Endometrium (tissue), 2 donors: ENCODE data around the gene ARHGEF16.

Experiments
- FAIRE-seq: peaks from 2 replicates; lab custom pipeline; 2012; peaks lifted over from hg19 to GRCh38; lab: Jason Lieb, UNC
- donor health status: control.
- donor health status: control.

ARHGEF16 gene

DNA sequence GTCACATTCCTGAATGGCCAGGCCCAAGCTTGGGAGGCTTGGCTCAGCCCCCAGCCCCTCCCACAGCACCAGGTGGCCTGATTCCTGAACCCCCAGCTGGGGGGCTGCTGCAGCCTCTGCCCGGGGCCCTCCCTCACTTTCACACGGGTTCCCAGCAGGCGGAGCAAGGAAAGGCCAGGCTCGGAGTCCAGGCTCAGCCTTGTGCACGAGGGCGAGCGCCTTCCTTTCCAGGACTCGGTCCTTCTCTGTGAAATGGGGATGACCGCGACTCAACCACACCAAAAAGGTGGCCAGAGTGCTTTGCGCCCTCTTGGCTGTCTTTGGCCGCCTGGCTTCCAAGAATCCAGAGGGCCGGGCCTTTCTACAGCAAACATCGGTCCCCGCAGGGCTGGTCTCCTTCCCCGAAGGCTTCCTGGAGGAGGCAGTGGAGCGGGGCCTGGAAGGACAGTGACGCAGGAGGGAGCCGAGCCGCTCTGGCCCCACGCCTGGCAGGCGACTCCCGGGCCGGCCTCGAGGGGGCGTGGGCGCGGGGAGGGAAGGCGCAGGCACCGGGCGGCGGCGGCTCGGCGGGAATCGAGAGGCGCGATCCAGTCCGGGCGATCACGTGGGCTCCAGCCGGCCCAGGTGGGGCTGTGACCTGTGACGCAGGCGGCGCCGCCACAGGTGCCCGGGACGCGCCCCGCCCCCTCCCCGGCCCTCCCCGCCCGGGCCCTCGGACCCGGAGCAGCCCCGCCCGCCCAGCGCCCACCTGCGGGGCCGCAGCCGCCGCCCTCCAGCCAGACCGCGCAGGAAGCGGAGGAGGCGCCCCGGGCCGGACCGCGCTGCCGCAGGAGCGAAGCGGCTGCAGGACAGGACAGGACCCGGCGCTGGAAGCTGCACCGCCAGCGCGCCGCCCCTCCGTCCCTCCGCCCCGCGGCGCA is at the start of gene ARHGEF16:
Gene ARHGEF16, plus strand, starts transcription at position 775 of the 920 bp plus-strand sequence. CDS start 8,420 bp downstream, outside the sequence.
- no peak for FAIRE-seq

DNA sequence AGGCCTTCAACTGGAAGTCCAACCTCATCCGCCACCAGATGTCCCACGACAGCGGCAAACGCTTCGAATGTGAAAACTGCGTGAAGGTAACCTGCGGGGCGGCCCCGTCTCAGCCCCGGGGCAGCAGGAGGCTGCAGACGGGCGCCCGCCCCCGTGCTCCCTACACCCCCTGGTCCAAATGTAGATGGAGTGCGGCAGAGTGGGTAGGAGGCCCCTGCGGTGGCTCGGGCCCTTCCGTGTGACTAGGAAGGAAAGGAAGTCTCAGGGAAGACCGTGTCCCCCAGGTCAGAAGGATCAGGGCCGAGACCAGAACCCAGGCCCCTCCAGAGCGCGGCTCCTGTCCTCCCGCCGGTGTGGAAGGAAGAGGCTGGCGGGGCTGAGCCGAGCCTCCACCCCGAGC is 49.7 kb upstream of the ARHGEF16 start:
- FAIRE-seq, result no peak

DNA sequence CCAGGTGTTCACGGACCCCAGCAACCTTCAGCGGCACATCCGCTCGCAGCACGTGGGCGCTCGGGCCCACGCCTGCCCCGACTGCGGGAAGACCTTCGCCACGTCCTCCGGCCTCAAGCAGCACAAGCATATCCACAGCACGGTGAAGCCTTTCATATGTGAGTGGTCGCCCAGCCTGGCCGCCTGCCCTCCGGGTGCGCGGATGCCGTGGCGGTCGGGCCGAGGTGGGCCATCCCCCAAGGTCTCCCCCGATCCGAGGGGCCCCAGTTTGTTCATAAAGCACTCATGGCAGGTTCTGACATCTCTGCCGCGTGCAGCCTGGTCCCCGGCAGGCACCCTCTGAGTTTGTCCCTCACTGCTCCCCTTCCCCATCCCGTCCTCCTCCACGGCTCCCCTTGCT is 49.0 kb upstream of the ARHGEF16 start:
- FAIRE-seq, result no peak

DNA sequence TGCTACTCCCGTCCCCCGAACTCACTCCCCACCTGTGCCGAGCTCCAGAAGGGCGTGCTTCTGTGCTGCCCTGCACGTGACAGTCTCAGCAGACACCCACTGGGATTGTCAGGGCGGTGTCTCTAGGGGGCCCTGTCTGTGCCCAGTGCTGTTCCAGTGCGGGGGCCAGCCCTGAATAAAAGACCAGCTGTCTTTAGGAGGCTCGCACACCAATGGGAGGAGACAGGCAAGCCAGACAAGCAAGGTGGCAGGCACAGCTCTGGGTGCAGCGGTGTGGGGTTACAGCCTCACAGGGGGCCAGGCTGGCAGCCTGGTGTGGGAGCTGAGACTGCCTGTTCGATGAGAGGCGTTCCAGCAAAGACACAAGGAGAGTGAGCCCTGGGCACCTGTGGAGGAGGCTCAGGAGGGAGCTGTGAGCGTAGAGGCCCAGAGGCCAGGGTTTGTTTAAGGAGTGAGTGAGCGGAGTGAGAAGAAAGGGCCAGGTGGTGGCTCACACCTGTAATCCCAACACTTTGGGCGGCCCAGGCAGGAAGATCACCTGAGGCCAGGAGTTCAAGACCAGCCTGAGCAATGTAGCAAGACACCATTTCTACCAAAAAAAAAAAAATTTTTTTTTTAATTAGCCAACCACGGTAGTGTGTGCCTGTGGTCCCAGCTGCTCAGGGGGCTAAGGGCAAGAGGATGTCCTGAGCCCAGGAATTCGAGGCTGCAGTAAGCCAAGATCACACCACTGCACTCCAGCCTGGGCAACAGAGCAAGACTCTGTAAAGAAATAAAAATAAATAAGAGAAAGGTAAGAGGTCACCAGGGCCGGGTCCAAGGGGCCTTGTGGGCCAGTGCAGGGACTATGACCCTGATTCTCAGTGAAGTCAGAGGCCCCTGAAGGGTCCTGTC is 48.2 kb upstream of the ARHGEF16 start:
- FAIRE-seq, result no peak

DNA sequence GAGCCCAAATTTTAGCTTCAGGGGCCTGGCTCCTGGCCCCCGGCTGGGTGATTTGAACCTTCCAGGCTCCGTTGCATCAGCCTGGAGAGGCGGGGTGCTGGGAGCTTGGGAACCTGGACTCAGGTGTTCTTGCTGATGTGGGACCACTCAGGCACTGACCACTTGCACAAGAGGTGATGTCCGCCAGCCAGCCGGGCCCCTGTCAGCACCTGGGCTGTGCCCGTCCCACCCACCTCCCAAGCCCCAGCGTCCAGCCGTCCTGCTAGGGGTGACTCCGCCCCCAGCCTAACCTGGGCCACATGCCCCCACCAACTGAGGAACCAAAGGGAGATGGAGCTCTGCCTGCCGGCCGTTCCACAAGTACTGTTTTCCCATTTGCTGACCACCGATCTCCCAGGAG is 47.4 kb upstream of the ARHGEF16 start:
- no peak for FAIRE-seq

DNA sequence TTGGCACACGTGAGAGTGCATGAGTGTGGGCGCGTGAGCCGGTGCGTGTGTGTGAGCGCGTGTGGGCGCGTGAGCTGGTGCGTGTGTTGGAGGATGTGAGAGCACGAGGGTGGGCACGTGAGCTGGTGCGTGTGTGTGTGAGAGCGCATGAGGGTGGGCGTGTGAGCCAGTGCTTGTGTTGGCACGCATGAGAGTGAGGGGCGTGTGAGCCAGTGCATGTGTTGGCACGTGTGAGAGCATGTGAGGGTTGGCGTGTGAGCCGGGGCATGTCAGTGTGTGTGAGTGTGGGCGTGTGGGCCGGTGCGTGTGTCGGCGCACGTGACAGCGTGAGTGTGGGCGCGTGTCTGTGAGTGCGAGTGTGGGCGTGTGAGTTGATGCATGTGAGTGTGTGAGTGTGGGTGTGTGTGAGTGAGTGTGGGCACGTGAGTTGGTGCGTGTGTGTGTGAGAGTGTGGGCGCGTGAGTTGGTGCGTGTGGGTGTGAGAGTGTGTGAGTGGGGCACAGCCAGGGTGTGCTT is 45.7 kb upstream of the ARHGEF16 start:
- no peak for FAIRE-seq

DNA sequence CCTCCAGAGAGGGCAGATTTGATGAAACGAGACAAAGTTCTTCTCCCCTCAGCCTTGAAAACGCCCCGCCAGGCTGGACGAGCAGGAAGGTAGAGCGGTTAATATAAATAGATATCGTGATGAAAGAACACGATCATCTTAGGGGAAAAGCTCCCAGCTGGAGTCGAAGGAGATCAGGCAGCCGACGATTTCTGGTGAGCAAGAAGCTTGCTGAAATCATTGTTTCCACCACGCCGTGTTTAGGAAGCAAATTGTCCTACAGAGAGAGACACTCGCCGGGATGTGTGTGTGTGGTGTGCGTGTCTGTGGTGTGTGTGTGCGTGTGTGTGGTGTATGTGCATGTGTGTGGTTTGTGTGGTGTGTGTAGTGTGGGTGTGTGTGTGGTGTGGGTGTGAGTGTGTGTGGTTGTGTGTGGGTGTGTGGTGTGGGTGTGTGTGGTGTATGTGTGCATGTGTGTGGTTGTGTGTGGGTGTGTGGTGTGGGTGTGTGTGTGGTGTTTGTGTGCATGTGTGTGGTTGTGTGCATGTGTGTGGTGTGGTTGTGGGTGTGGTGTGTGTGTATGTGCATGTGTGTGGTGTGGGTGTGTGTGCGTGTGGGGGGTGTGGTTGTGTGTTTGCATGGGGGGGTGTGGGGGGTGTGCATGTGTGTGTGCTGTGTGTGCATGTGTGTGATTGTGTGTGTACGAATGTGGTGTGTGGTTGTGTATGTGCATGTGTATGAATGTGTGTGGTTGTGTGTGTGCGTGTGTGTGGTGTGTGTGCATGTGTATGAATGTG is 44.9 kb upstream of the ARHGEF16 start:
- no peak for FAIRE-seq

DNA sequence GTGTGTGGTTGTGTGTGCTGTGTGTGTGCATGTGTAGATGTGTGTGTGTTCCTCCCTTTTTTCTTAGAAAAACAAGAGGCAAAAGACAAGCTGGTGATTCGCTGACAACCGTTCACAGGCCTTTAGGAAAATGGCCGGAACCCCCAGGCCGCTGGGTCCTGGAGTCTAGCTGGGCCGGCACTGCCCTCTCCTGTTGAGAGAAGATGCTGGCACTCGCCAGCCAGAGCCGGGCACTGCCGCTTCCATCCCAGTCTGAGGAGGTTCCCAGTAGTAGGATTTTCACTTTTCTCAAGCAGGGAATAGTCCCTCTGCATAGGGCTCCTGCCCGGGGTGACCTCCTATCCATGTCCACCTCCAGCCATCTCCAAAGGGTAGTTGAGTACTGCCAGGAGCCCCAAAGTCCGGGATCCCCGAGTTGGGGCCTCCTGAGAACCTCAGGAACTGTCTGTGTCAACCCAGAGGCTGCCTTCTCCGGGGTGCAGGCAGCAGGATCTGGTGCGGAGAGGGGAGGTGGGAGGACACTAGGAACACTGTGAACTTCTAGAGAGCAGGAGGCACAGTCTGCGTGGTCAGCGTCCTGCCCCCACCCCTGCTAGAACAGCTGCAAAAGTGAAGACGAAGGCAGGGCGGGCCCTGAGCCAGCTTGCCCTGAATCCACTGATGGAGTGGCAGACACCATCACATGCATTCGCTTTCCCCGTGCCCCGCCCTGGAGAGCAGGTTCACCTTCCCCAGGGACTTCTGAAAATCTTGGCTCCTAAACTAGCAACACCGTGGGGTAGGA is 44.1 kb upstream of the ARHGEF16 start:
- no peak for FAIRE-seq

DNA sequence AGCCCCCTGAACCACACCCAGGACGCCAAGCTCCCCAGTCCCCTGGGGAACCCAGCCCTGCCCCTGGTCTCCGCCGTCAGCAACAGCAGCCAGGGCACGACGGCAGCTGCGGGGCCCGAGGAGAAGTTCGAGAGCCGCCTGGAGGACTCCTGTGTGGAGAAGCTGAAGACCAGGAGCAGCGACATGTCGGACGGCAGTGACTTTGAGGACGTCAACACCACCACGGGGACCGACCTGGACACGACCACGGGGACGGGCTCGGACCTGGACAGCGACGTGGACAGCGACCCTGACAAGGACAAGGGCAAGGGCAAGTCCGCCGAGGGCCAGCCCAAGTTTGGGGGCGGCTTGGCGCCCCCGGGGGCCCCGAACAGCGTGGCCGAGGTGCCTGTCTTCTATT is 42.7 kb upstream of the ARHGEF16 start:
- no peak for FAIRE-seq

DNA sequence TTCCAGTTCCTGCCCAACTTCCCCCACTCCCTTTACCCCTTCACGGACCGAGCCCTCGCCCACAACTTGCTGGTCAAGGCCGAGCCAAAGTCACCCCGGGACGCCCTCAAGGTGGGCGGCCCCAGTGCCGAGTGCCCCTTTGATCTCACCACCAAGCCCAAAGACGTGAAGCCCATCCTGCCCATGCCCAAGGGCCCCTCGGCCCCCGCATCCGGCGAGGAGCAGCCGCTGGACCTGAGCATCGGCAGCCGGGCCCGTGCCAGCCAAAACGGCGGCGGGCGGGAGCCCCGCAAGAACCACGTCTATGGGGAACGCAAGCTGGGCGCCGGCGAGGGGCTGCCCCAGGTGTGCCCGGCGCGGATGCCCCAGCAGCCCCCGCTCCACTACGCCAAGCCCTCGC is 42.1 kb upstream of the ARHGEF16 start:
- FAIRE-seq, result no peak

DNA sequence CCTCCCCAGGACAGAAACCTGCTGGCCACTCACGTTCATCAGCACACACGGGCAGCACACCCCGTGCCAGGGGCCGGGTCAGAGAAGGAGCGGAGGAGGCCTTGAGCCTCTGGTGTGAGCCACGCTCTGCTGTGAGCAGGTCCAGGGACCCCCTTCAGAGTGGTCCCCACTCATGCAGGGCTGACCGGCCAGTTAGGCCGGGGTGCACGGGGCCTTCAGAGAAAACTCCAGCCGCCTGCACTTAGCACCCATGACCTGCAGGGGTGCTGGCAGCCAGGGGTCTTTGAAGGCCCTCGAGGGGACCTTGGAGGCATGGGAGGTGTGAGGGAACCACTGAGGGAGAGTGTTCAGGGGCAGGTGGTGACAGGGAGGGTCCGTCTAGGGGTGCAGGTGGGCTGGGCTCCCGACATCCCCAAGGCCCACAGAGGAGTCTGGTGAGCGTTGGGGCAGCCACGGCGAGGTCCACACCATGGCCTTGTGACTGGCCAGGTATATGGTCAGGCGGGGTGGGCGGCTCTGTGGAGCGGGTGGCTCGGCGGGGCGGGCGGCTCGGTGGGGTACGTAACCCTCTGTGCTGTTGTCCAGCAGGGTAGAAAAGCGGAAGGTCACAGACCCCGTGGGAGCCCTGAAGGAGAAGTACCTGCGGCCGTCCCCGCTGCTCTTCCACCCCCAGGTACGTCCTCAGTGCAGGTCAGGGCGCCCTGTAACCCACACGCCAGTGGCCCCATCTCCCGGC is 40.3 kb upstream of the ARHGEF16 start:
- no peak for FAIRE-seq

DNA sequence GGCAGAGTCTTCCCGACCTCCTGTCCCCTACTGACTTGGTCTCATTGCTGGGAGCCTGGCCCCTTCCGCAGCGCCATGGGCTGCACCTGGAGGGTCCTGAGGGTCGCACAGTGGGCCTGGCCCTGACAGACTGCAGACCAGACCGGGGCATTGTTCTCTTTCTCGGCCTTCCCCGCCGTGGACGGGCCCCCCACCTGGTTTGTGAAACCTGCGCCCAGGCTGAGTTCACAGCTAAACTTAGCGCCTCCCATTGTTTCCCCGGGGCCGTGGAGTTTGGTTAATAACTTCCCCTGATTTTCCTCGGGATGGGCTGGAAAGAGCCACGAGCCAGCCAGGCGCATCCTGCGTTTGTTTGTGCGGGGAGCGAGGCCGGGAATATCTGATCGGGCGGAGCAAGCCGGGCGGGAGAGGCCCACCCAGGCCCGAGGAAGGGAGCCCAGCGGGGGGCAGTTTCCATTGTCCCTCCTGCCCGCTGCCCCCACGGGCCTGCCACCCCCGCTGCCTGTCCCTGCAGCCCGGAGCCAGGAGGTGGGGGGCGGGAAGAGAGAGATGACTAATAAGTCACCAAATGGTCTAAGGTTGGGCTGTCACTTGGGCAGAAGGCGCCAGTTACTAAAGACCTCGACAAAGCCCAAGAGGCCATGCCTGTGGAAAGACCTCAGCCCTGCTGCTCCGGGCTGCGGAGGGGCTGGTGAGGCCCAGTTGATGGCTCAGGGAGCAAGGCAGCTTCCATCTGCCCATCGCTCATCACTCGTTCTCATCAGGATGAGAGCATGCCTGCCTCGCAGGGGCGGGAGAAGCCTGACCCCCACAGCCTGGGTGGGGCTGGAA is 39.0 kb upstream of the ARHGEF16 start:
- no peak for FAIRE-seq

DNA sequence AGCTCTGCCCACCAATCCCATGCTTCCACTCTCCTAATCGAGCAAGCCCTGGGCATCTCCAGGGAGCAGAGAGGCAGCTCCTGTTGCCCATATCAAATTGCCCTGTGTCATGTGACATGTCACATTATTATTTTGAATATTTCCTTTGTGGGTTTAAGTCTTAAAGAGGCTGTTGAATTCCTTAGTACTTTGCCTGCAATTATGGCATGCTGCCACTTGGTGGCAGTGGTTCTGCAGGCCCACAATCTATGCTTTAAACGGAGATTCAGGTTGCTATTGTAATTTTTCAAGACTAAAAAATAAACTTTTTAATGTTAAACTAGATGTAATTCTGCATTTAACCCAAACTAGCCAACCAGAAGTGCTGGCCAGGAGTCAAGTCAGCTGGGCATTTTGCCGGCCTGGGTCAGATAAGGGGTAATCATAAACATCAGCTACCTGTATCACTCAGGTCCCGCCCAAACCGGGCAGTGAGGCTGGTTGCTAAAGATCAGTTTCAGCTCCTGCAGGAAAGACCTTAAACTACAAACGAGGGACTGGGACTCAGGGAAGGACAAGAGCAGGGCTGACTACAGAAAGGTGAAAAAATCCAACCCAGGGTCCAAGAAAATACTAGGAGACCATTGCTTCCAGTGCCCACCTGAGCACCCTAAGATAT is 37.3 kb upstream of the ARHGEF16 start:
- FAIRE-seq, result no peak

DNA sequence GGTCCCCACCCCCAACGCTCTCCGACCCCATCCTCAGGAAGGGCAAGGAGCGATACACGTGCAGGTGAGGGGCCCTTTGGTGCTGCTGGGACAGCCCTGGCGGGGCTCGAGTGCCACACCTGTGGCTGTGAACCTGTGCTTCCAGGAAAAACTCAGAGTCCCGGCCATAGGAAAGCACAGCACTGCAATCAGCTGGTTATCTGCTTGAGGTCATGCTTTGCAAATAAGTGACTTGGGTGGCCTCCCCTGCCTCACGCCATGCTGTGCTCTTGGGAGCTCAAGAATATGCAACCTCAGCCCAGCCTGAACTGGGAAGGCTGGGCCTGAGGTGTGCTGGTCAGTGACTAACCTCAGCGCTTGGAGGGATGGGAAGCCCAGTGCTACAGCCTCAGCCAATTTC is 36.5 kb upstream of the ARHGEF16 start:
- no peak for FAIRE-seq

DNA sequence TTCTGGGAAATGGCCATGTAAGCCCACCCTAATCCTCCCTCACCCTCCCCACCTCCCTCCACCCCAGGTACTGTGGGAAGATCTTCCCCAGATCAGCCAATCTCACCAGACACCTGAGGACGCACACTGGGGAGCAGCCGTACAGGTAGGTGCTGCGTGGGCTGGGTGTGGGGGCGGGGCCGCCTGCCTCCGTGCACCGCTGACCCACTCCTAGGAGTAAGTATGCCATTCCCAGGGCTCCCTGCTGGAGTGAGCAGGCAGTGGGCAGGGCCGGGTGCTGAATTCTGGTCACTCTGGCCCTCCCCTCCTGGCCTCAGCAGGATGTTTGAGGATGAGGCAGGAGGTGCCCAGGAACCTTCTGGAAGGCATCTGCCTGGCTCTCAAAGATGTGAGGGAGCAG is 35.9 kb upstream of the ARHGEF16 start:
- no peak for FAIRE-seq

DNA sequence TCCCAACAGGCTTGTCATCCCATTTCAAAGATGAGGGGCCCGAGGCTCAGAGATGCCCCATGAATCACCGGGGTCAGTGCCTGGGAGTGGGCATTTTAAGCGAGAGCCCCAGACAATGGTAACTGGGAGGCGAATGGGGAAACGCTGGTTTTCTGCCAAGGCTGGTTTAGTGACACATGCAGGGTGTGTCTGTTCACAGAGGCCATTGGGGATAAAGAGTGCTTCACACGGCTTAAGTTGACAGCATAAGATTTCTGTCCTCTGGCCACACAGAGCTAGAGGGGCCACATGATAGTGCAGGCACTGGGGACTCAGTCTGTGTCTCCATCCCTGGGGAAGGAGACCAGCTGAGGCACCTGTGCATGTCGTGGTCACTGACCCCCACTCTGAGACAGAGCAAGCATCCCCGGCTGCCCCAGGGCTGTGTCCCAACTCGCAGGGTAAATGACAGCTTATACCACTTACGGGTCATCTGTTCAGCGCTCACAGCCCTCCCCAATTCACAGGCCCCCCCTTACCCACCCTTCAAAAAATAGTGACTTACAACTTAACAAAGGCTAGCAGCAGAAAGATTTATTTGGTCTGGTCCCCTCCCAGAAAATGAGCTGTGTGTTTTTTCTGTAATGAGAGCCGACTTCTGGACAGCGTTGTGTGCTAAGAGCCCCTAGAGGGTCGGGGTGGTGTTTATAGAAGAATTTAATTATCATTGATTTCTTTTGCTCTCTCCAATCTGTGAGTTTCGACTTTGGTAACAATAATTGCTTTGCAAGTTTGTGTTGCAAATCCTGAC is 34.9 kb upstream of the ARHGEF16 start:
- FAIRE-seq, result no peak

DNA sequence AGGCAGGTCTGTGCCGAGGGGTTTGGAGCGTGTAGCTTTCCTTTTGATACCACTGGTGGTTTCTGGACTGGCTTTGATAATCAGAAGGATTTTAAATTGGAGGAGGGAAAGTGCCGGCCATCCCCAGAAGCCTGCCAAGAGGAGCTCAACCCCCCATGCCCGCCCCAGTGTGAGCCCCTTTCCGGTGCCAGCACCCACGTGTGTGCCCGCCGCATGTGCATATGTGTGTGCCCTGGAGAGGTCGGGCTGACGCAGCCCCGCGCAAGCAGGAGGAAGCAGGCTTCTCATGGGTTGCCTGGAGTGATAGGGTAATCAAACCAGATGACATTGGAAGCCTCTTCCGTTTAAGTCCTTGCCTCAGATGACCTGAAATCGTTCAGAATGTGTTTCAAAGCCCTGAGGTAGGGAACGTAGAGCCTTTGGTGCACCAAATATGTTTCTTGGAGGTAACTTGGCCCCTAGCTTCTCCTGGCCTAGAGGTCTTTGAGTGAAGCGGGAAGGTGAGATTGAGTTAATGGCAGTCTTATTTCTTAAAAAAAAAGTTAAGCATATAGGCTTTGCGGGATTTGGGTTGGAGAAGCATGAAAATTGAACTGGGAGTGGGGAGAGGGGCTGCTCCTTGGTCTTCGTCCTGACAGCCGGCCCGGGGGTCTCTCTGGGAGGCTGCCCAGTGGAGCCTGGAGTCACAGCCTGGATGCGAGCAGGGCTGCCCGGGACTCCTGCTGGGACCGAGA is 34.1 kb upstream of the ARHGEF16 start:
- FAIRE-seq, result no peak

DNA sequence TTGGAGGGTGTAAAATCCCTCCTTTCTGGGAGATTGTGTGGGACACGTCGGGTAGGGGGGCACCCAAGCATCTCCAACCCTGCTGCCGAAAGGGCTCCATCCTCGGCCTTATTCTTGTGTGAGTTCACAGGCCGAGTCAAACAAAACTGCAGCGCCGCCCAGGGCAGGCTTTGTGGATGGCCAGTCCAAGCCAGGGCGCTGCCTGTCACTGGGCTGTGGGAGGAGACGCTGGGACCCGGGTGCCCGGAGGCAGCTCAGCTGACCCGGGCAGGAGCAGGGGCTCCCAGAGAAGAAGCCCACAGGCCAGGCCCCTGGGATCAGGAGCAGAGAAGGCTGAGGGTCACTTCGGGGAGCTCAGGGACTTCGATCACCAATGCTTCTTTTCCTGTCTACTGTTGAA is 31.8 kb upstream of the ARHGEF16 start:
- FAIRE-seq, result no peak
